GM19397 (cell line): ENCODE results near the gene IGIP.
A peak's percentile ranks its signal among the peaks of the same experiment; 100 is the strongest.

ENCODE experiments used
- ATAC-seq: cut with Tn5 transposase; IDR thresholded peaks from one replicate; pipeline ENCODE4 v1.9.1; 2021; ENCODE audit warnings: mild to moderate bottlenecking, moderate library complexity; ENCODE audit not compliant: unreplicated experiment

The IGIP gene

GRCh38 chr5:140111011-140111858 is 14.5 kb upstream of the IGIP start:
- ATAC-seq = no peak

DNA sequence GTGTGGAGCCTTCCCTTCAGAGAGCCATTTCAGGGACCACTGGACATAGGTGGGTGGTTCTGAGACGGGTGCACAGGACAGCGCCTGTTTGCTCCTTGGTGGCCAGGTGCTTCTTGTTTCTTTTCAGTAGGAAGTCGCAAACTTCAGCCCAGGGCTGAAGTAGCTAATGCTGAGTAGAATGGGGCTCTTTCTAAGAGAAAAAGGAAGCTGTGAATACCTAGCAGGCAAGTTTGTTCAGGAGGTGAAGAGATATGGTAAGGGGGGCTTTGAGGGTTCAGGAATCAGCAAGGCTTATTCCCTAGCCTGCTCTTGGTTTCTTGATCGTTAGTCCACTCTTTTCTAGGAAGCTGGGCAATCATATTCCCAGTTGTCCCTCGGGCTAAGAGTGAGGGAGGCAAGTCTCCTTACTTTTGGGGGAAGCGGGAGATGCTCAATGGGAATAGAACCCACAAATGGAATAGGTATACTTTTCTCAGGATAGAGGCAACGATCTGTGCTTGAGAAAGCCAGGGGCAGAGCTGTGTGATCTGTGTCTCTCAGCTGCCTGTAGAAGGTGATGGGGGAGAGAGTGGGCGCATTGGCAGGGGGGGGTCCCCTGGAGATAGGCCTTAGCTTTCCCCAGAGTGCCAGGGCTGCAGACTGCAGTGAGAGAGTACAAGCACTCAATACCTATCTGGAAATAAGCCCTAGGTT is 13.7 kb upstream of the IGIP start:
- ATAC-seq = no peak

DNA sequence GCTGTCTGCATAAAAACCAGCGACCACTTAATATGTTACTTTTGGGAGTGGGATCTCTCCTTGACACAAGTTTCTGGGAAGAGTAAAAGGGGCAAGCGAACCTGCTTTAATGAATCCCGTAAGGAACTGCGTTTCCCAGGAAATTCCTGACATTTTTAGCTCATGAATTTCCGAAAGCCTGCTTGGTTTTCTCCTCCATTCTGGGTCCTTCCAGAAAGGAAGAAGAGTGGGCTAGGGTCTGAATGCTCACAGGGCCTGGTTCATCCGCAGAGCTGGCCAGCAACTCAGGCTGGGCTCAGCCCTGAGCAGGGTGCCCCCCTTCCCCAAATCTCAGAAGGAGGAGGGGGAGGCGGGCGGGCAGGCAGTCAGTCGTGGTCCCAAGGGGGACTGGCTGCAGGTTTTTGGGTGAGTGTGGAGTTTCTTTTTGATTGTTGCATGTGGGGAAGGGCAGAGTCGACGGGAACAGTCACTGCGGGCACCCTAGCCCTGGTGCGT is 13.0 kb upstream of the IGIP start:
- ATAC-seq = no peak

DNA sequence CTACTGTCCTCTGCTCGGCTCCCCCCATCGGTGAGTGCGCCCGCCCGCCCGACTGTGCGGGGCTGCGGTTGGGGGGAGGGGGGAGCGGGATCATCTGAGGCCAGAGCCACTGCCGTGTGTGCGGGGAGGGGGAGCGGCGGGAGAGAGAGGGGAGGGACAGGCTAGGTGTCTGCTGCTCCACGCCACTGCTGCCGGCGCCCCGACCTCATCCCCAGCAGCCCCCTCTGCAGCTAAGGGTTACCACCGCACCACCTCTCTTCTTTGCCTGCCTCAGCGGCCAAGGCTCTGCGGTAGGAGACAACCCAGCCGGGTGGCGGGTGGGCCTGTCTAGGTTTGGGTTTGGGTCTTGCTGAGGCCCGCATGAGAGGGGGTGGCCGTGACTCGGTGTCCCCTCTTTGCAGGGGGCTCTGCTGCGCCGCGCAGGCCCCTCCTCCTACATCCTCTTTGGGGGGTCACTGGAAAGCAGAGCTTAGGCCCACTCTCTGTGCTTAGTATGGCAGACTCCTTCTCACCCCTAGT is 12.5 kb upstream of the IGIP start:
- ATAC-seq = peak; percentile 3

DNA sequence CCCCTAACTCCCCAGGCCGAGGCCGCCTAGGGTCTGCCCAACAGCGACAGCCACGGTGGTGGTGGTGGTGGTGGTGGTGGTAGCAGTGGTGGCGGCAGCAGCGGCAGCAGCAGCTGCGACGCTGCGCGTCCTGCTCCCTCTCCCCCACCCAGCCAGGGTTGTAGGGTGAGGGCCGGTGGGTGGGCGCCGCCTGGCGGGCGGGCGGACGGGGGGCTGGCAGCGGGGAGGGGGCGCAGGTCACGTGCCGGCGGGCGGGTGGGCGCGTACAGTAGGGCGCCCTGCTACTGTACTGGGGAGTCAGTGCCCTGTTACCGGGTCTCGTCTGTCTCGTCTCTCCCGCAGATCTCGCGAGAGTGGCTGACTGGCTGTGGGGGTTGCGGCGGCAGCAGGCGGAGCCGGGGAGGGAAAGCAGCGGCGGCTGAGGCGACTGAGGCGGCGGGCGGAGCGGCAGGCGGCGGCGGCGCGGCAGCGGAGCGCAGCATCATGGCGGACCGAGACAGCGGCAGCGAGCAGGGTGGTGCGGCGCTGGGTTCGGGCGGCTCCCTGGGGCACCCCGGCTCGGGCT is 12.0 kb upstream of the IGIP start, which contains the start of gene PURA:
Gene PURA, plus strand, starts transcription at position 411 of the 565 bp plus-strand sequence. Its CDS starts 73 bp downstream, at position 484.
- peak; percentile 82 for ATAC-seq

- ATAC-seq = peak; percentile 30
Observed at GRCh38 chr5:140114341-140115185, 11.2 kb upstream of the IGIP start.

DNA sequence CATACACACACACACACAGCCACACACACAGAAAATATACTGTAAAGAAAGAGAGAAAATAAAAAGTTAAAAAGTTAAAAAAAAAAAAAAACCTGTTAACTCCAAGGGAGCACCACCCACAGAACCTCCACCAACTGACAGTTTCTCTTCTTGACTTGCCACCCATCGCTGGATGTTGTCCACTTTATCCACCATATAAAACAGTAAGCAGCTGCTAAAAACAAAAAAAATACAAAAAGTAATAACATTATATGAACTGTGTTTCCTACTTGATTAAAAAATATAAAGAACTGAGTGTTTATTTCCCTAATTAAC is 10.6 kb upstream of the IGIP start:
- no peak for ATAC-seq

DNA sequence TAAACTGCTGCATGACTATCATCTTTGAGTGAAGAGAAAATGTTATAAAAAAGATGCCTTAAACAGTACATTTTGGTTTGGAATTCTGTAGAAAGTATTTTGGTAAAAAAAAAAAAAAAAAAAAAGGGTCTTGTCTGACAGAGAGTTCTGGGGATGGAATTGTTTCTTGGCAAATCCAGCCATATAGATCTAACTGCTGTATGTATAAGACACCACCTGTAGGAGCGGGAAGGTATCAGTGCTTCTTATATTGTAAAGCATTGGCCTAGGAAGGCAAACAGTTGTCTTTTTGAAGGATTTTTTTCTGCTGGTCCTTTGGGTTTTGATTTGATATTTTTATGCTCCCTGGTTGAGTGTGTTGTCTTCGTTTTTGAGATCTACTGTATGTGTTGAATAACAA is 9.0 kb upstream of the IGIP start:
- ATAC-seq = no peak

- ATAC-seq = no peak
Observed at GRCh38 chr5:140117523-140117922, 8.2 kb upstream of the IGIP start.

DNA sequence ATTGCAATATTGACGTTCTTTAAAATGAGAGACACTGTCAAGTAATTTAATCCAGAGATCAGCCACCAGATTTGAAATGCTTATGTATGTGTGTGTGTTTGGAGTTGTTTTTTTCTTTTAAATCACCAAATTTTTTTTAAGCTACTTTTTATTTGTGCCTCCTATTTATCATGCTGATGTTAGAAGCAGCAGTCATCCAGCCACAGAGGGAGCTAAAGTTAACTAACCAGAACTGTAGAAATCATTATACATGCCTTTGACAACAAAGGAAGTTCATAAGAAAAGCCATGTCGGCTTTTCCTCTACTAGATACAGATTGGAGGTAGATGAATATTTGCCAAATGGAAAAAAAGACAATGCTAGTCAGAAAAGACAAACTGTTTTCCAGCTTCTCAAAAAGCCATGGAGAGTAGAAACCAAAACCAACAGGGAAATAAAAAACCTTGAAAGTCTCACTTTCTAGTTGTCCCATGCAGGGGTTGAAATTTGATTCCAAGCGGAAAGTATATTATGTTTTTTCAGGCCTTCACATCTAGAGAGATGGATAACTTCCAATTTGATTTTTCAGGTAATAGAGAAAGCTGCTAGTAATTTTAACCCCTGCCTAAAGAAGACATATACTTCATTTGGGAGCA is 7.3 kb upstream of the IGIP start:
- no peak for ATAC-seq

- no peak for ATAC-seq
Observed at GRCh38 chr5:140126315-140127012, 727 bp downstream of the IGIP start.

GRCh38 chr5:140128376-140128775 is 2.6 kb downstream of the IGIP start:
- ATAC-seq = no peak

GRCh38 chr5:140130949-140131733 is 5.4 kb downstream of the IGIP start:
- ATAC-seq = no peak

DNA sequence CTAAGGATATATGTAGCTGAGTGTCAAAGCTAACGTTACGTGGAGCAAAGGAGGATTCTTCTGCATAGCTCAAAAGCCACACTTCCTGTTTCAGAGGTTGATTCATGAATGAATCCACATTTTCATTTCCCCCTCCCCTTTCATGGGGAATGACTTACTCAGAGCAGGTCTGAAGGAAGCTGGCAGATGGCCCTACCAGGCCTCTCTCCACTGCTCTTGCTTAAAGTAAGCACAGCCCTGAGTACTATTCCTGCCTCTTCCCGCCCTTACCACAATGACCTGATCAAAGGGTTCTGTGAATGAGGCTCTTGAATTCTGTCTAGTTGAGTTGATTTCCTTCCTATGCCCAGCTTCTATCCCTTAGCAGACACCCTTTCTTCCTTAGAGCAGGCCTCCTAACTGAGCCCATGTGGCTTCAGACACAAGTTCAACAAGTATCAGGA is 6.3 kb downstream of the IGIP start:
- ATAC-seq = no peak

DNA sequence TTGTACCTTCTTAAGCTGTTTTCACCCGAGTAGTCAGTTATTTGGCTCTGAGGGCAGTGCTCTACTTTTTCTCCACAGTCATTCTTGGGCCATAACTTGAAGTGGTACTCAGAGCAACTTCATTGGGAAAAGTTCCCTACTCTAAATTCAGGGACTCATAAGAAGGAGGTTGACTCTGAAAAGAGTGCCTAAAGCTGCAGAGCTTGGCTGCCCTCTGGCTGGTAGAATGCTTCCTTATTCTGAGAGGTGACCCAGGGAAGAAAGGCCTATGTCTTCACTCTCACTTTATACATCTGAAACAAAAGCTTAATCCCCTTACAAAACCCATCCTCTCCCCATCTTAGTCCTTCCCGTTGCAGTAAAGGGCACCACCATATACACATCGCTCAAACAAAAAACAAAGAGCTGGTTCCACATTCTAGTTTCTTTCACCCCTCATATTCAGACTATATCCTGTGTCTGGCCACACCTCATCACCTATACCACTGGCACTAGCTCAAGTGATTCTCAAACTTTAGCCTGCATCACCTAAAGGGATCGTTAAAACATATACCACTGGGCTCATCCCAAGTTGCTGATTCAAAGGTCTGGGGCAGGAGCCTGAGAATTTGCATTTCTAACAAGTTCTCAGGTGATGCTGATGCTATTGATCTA is 7.9 kb downstream of the IGIP start:
- ATAC-seq = no peak

- ATAC-seq = no peak
Observed at GRCh38 chr5:140134277-140134935, 8.7 kb downstream of the IGIP start.

- ATAC-seq = no peak
Observed at GRCh38 chr5:140135127-140135526, 9.4 kb downstream of the IGIP start.

- no peak for ATAC-seq
Observed at GRCh38 chr5:140136624-140137023, 10.9 kb downstream of the IGIP start.
